Esophagus mucosa (tissue), 1 donor: ENCODE results near the gene MGMT. TPM values are rescaled to one million over a fixed set of nuclear protein-coding genes. Genes with fewer than 3 reads are reported as not detected.

ENCODE experiments used
- ATAC-seq: fragments of 200-7000 bp; cut with Tn5 transposase; one replicate; pipeline ENCODE4 v1.9.1; 2020
- total RNA-seq: library from RNA; stranded (reverse); gene quantifications from one replicate; pipeline ENCODE4 v1.2.4, GENCODE V29; 2023
- donor health status: DM: yes; HTN: yes; CAD: no.

The MGMT gene
- total RNA-seq, 1 donor from 2014 or later, result 16.5 TPM

DNA sequence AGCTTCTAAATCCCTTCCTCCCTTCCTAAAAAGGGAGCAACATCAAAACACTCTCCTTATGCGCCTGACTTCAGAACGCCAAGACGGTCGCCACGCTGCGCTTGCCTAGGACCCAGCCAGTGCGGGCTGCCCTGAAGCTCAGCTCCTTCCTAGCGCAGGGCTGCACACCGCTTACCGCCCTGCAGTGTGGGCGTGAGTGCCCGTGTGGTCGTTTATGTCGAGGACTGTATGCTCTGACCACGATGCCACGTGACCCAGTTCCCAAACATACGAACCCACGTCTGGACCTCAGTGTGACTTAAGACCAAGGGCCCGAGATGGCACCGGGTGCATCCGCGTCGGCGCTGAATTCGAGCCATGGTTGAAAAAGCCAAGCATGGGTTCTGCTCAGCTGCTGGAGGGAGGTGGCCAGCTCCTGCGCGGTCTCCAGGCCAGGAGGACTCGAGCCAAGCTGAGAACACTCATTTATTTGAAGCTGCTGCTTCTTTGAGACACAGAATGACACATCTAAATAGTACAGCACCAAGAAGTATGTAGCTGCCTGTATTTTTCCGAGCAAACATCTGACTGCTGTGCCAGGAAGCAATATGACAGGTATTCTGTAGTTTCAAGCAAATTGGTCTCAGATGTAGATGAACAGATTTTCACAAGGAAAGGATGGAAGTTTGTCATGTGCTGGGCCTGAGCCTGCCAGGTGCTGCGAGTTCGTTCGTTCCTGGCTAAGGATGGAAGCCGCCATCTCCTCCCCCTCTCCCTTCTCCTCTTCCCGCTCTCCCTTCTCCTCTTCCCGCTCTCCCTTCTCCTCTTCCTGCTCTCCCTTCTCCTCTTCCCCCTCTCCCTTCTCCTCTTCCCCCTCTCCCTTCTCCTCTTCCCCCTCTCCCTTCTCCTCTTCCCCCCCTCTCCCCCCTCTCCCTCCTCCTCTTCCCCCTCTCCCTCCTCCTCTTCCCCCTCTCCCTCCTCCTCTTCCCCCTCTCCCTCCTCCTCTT lies 312.4 kb downstream of the MGMT start:
- ATAC-seq, result no peak

DNA sequence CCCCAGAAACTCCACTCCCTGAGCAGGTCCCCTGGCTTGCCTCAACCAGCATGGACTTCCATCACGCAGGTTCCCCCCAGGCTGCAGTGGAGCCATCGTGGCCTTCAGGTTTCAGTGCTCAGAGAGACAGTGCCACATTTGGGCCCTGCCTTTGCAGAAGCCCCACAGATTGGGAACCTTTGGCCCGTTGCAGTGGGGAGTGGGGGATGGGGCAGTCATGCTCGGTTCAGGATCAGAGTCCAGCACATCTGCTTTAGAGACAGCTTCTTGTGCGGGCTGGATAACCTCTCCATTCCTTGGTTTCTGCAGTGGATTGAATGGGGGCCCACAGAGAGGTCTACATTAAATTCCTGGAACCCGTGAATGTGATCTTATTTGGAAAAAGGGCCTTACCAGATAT lies 313.2 kb downstream of the MGMT start:
- ATAC-seq, result no peak

DNA sequence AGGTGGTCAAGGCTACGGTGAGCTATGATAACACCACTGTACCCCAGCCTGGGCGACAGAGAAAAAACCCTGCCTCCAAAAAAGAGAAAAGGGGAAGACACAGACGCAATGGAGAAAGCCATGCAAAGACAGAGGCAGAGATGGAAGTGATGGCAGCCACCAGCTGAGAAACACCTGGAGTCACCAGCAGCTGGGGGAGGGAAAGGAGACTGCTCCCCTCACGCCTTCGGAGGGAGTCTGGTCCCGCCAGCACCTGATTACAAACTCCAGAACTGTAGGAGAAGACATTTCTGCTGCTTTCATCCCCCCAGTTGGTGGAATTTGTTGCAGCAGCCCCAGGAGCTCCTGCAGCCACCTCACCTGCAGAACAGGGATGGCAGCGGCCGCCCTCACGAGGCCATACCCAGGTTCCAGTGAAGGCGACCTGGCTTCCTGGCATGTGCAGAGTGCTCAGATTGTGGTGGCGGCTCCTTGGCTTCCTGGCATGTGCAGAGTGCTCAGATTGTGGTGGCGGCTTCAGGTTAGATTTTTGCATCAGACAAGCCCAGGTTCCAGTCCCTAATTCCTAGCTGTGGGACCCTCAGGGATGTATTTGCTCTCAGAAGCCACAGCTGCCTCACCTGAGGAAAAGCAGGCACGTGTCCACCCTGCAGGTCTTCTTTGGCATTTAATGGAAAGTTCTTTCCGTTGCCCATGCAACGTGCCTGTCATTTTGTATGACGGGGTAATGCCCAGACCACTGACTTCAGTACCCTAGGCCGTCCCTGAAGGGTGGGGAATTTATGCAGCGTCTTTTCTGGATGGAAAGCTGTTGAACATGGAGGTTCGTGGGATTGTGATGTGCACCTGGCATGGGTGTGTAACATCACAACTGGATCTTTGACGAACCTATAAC lies 314.1 kb downstream of the MGMT start:
- no peak for ATAC-seq

DNA sequence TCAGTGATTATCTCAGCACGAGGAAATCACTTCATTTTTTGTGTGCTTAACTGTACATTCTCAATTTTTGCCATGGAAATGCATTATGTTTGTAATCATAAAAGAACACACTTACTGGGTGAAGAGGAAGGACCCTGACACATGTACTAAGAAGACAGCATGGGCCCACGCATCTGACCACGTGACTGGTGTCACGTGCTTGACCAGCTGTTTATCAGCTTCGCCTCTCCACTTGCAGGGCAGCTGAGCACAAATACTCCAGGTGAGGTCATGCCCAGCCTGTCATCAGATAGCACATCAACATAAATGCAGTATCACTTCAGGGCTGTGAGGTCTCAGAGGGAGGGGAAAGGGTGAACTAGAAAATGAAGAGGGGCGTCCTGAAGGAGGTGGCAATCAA lies 317.2 kb downstream of the MGMT start:
- ATAC-seq, result no peak

DNA sequence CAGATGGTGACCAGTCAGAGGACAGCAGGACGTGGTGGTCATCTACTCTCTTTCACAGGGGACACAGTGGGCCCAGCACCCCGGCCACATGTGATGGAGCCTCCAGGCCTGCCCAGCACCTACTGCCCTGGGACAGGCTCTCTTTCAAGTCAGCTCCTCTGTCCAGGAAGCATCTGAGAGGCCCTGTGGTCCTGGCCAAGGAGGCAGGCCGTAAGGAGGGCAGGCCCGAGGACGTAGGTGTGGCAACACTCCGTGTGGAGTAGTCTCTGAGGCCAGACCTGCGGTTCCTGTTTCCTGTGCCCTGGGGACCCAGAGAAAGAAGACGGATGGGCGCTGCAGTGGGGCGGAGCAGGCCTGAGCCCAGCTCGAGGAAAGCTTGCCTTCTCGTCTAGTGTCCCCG lies 317.9 kb downstream of the MGMT start:
- no peak for ATAC-seq

DNA sequence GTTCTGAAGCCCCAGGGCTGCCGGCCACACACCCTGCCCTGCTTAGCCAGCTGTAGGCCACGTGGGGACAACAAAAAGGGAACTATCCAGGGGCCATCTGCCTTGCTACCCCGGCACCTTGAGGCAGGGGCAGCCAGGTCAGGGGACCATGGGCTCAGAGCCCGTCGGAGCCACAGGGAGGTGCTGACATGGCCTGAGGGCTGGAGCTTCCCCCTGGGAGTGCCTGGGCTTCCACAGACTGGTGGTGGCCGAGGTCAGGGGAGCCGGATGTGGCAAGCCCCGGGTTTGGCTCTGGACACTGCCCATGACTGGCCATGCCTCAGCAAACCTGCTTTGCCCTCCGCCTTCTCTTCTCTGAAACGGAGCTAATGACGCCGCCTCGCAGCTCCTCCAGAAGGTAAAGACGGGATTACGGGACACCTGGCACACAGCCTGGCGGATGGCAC lies 318.5 kb downstream of the MGMT start:
- ATAC-seq, result peak; percentile 29

DNA sequence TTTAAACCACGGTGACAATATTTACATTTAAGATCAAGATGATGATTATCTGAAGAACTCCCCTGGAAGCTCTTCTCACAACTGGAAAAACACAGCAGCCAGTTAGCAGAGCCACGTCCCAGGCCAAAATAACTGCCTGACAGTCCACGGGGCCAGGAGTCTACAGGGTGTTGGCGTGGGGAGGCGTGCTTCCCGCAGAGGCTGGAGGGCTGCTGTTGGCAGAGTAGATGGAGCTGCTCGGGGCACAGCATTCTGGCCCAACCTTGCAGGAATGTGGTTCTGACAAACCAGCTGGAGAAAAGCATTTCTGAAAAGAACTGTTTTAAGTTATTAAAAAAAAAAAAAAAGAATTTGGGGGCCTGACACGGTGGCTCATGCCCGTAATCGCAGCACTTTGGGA lies 319.2 kb downstream of the MGMT start:
- ATAC-seq, result no peak

DNA sequence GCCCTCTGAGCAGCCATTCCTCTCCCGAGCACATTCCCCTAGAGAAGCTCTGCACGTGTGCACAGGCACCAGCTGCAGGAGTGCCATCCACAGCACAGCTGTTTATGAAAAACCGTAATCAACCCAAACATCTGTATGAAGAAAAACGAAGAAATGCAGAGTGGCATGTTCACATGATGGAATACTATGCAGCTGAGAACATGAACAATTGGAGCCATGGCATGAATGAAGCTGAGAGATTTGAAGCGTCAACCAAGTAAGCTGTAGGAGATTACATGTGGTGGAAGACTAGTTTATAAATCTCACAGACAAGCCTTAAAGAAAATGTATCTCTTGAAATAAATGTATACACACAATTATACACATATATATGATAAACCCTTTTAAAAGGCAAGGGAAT lies 320.5 kb downstream of the MGMT start:
- no peak for ATAC-seq

DNA sequence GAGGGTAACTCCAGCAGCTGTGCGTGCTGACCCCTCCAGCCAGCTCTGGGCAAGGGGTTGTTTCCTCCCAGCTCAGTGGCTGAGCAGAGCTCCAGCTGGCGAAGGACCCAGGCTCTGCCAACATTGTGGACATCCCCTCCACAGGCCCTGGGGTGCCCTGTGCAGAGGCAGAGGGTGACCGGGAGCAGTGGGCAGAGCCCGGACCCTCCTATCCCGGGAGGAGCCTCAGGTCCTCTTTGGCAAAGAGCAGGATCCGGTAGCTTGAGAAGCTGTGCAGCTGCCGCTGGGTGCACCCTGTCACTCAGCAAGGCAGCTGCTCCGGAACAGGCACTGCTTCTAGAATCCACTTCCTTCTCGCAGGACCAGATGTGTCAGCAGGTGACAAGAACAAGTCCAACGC lies 321.2 kb downstream of the MGMT start:
- no peak for ATAC-seq

DNA sequence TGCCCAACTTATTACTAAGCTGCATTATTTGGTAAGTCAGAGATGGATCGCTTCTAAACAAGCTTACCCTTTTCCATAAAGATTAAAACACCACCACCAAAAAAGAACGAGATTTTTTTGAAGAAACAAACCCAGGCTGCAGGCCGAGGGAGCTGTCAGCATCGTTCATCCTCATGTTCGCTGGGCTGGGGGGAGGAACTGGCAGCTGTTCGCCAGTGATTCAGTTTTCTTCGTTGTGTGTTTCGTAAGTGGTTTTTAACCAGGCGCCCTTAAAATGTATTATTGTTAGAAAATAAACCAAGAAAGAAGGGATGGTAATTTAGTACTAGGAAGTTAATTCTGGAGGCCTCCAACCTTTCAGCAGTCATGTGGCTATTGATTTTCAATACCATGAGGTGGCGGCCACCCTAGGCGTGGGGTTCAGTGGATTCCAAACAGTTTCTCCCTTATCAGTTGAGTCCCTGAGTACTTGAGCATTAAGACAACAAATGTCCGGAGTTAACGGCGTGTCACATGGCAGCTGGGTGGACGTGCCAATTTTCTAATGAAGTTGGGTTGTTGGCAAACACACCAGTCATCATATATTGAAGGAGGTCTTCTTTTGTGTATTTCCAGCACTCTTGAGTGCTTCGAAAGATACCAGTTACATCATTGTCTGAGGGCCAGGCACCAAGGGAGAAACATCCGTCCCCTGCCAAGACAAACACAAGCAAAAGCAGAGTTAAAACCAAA lies 323.8 kb downstream of the MGMT start:
- no peak for ATAC-seq

DNA sequence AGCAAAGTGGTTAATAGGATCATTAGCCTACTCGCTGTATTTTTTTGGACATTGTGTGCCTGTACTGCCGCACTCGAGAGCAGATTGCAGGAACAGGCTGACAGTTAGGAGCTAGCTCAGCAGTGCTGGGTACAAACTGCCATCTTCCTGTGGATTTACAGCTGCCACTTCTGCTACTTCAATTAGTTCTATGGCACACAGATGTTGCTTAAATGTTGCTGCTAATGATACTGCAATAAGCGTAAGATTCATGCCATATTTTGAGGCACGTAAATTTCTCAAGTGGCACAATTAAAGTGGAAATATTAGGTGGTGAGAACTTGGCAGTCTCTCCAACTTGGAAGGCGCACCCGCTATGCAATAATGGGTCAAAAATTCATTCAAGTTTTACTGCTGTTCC lies 325.1 kb downstream of the MGMT start:
- ATAC-seq, result no peak

DNA sequence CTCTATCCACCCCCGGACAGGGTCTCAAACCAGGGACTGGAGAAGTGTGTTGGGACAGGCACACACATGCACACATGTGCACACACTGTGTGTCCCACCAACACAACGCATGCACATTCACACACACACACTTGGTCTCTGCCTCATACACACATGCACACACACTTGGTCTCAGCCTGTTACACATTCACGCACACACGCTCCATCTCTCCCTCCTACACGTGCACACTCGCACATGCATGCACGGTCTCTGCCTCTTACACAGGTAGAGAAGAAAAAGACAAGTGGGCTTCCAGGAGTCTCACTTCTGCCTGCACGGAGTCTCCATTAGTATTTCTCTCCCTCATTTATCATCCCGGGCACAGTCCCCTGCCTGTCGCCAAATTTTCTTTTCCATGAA lies 325.8 kb downstream of the MGMT start:
- no peak for ATAC-seq

DNA sequence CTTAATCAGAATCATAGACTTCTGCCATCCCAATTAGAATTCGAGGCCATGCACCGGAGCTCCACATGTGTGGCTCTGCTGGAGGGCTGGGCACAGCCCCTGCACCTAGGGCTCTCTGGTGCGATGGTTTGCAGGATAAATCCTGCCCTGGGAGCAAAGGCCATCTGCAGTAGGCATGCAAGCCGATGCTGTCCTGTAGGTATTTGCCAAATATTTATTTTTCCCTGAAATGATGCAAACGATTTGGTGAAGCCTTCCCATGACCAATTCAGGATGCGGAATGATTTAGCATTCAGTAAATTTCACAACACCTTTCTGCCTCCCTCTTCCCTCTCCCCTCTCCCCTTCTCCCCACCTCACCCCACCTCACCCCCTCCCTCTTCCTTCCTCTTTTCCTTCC lies 326.4 kb downstream of the MGMT start:
- no peak for ATAC-seq

DNA sequence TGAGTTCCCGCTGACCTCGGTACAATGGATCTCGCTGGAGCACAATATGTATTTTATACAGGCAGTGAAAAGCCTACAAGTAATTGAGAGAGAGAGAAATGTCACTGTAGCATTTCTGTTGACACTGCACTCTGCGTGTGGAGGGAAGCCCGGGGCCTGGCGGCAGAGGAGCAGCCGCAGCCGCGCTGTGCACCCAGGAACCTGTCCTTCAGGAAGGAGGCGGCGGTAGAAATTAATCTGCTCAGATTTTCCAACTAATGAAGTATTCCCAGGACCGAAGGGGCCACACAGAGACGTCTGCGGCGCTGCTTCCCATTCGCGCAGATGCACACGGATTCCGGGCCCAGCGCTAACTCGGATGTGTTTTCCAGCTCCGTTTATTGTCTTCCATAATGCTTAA lies 327.0 kb downstream of the MGMT start:
- ATAC-seq, result no peak

DNA sequence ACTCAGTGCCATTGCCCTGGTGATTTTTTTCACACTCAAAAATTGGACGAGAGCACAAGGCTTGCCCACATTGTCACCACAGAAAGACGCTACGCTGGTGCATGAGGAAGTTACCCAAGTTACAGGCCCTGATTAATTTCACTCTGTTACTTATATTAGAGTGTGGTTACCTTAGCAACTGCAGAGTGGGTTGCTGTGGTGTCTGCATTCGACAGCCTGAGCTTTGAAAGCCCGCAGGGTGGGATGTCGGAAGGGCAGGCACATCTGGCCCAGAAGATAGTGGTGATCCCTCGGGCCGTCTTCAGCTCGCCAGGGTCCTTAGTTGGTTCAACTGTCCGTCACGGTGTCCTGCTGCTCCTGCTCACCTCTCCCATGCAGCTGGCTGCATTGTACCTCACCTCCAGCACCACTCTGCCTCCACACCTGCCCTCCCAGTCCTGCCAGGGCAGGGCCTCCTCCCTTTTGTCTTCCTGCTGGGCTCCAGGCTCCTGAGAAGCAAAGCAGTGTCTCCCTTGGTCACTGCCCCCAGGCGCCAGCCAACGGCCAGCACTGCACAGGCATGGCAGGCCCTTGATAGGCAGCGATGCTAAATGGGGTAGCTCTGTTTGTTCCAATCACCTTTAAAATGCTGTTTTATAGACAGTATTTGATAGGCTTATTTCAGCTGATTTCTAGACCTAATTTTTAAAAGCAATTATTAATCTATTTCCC lies 329.8 kb downstream of the MGMT start:
- ATAC-seq, result no peak

DNA sequence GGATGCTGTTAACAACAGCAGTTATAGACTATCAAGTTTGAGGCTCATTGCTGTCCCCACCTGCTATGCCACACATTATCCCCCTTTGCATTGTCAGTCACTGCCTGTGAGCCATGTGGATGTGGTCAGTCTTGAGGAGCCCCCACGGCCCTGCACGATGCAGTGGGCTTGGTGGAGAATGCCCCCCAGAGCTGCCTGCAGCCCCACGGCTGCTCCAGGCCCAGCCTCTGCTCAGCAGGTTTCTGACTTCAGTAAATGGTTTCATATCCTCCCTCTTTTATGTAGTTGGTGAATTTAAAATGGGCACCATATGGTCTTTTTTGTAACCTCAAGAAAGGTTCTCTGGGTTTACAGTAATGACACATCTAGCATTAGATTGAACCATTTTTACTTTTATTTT lies 332.9 kb downstream of the MGMT start:
- no peak for ATAC-seq

DNA sequence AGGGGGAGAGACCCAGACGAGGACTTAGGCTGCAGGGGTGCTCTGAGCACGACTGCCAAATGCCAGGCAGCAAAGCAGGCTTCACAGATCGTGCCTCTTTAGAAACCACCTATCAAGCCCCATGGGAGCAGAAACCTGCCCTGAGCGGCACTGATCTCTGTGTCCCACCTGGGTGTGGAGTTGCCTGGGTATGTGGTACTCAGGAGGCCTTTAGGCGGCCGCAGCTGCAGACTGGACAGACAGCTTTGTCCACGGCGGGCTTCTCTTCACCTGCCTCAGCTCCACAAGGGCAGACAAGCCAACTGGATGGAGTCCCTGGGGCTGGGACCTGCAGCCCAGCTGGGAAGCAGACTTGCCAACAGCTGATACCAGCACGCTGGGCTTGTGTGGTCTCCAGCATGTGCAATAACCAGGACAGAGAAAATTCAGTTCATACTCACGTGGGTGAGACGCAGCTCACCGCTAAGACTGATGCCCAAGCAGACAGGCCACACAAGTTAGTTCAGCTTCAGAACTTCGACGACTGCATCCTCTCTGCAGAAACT lies 333.8 kb downstream of the MGMT start:
- ATAC-seq, result no peak

DNA sequence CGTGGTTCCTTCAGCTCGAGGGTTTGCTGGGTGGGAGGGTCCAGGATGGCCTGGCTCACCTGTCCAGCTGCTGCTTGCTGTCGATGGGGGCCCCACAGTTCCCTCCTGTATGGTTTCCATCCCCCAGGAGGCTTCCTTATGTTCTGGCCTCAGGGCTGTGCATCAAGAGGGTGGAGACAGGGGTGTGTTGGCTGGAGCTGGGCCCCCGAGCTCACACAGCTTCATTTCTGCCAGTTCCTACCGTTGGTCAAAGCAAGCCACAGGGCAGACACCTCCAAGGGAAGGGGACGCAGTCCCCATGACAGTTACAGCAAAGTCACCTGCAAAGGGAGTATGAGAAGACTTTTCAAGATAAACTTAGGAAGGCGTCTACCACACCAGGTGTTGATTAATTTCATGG lies 340.2 kb downstream of the MGMT start:
- no peak for ATAC-seq

DNA sequence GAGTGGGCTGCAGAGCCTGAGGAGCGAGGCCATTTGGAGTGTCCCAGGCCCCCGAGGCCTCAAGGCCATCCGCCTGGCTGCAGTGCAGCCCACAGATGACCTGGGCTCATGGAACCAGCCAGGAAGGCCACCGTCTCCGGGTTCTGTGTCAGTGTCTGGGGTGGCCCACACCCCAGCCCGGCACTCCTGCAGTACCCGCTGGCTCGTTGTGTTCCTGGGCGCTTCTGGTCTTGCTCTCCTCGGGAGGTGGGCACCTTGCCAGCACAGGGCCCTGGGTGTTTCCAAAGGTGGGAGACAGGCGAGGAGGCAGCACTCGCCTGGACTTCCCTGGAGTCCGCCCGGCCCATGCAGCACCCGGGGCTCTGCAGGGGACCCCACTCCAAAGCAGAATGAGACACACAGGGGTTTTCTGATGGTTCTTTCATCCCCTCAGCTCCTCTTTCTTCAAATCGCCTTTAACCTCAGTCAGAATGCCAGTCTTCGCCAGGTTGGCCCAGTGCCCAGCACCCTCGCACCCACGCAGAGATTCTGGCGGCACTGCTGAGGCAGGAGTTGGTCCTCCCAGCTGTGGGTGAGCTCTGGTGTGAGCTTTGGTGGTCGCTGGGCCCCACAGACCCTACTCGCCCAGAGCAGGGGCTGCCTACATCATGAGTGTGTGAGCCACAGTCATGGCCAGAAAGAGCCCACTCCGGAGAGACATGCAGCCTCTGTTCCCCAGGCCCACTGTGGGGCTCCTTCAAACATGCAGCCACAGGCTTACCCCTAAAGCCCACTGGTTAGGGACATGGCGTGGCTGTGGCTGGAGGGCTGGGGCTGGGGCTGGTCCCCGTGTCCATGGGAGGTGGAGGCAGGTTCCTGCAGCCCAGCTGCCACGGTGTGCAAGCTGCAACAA lies 341.3 kb downstream of the MGMT start:
- ATAC-seq, result no peak

DNA sequence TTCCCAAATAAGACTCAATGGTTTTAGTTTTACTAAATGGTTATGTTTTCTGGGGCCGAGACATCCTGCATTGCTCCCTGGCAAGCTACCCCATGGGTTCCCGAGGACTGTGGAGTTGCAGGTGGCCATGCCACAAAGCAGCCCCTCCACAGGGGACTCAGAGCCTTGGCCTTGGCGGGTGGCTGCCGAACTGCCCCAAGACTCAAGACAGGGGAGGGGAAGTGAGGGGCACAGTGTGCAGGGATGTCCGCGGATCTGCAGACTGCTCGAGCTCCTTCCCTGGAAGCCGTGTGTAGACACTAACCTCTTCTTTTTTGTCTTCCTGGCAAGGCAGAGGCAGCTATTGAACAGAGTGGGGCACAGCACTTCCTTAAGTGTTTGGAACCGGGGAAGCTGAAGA lies 342.4 kb downstream of the MGMT start:
- no peak for ATAC-seq

DNA sequence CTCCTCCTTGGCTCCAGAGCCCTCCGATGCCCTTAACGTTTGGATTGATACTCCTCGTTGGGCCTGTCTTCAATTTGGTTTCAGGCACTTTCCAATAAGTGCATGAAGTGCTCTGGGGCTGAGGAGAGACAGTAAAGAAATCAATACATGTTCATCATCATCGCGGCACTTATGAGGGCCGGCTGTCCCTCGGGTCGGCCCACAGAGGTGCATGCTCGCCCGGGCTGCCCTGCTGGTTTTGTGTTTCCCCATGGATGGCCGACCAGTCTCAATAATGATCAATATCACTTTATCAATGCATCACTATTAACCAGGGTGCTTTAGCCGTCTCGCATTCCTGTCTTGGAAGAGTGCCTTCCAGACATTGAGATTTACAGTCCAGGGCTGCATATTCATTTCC lies 342.8 kb downstream of the MGMT start:
- no peak for ATAC-seq
